SK-N-SH treated with all-trans-retinoic acid at 6 μM for 48 hours (cell line): ENCODE results near the gene NAPG.

Source experiments
- CREB5 ChIP-seq: fragments of 250-450 bp; sonication (Bioruptor Pico); IDR thresholded peaks from 2 replicates; pipeline ENCODE4 v1.5.1; 2020; ENCODE audit warnings: low read depth, mild to moderate bottlenecking, moderate library complexity
- RARB ChIP-seq: fragments of 250-450 bp; sonication (Bioruptor Pico); IDR thresholded peaks from 2 replicates; pipeline ENCODE4 v1.8.0; 2021; ENCODE audit warnings: mild to moderate bottlenecking, moderate library complexity
- TCF4 ChIP-seq: fragments of 250-450 bp; sonication (Bioruptor Pico); IDR thresholded peaks from 2 replicates; pipeline ENCODE4 v1.8.0; 2021; ENCODE audit warnings: mild to moderate bottlenecking, moderate library complexity, borderline replicate concordance
- ZFP30 ChIP-seq: fragments of 450-650 bp; formaldehyde crosslinking; IDR thresholded peaks from 2 replicates; pipeline ENCODE4 v1.5.0; 2022; ENCODE audit warnings: mild to moderate bottlenecking, moderate library complexity
- ZNF70 ChIP-seq: fragments of 450-650 bp; formaldehyde crosslinking; IDR thresholded peaks from 2 replicates; pipeline ENCODE4 v1.5.0; 2020; ENCODE audit warnings: mild to moderate bottlenecking, moderate library complexity

DNA sequence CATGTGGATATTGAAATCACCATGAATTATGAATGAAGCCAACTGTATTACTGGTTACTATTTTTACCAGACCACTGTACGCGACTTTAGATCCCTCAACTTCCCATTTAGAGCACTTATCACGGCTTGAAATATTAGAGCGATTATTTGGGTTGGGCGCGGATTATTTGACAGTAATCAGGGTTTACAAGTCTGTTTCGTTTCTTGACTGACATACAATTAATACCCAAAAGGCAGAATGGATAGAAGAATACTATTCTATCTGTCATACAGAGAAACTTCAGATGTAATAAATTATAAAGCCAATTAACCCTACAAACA is 496 bp upstream of the NAPG start:
- TF ChIP-seq ZNF70 (CRISPR knock-in tag) (no peak), RARB (CRISPR knock-in tag) (no peak), CREB5 (CRISPR knock-in tag) (no peak), TCF4 (CRISPR knock-in tag) (no peak), ZFP30 (no peak)
